Measurements from ENCODE around the gene ADAMTS17. TPM values are rescaled to one million over a fixed set of nuclear protein-coding genes. Genes with fewer than 3 reads are reported as not detected.

Gene ADAMTS17
- total RNA-seq, 2 experiments from 2014 or later, result 5.6 to 7.3 TPM

- DNase-seq (no peak), ATAC-seq (ENCODE audit: low read depth) (no peak)
- Mint-ChIP-seq H3K4me3 (no peak overlapping the region), H3K9me3 (peaks cover 16% of the 10 kb centered on the region), H3K27ac (no peak overlapping the region), H3K4me1 (no peaks in the 10 kb centered on the region), H3K27me3 (no peaks in the 10 kb centered on the region), H3K36me3 (no peaks in the 10 kb centered on the region)
- POLR2A ChIA-PET, result no interaction called here
Measured at GRCh38 chr15:100276506-100276905, 65.3 kb downstream of the ADAMTS17 start.

- POLR2A ChIA-PET, result no interaction called here
- Mint-ChIP-seq H3K27me3 (no peaks in the 10 kb centered on the region), H3K27ac (no peak overlapping the region), H3K36me3 (peaks cover 2% of the 10 kb centered on the region), H3K4me1 (no peaks in the 10 kb centered on the region), H3K9me3 (peaks cover 18% of the 10 kb centered on the region), H3K4me3 (no peak overlapping the region)
- no peak for DNase-seq
- no peak for ATAC-seq (ENCODE audit: low read depth)
Measured at GRCh38 chr15:100275641-100276040, 66.1 kb downstream of the ADAMTS17 start.

- POLR2A ChIA-PET, result no interaction called here
Measured at GRCh38 chr15:100269831-100270230, 71.9 kb downstream of the ADAMTS17 start.

GRCh38 chr15:100266166-100266565 lies 75.6 kb downstream of the ADAMTS17 start:
- no peaks in the 10 kb centered on the region for H3K4me1 Mint-ChIP-seq
- H3K9me3 Mint-ChIP-seq, result peaks cover 3% of the 10 kb centered on the region
- H3K27ac Mint-ChIP-seq, result no peak overlapping the region
- DNase-seq (no peak), ATAC-seq (ENCODE audit: low read depth) (no peak)
- no peak overlapping the region for H3K4me3 Mint-ChIP-seq
- H3K36me3 Mint-ChIP-seq, result peaks cover 2% of the 10 kb centered on the region
- POLR2A ChIA-PET, result no interaction called here
- H3K27me3 Mint-ChIP-seq, result peaks cover 4% of the 10 kb centered on the region

More at GRCh38 chr15:100269831-100270230, 71.9 kb downstream of the ADAMTS17 start:
- Mint-ChIP-seq H3K9me3 (peaks cover 19% of the 10 kb centered on the region), H3K36me3 (peaks cover 2% of the 10 kb centered on the region), H3K27ac (no peak overlapping the region), H3K4me3 (no peak overlapping the region), H3K27me3 (peaks cover 4% of the 10 kb centered on the region), H3K4me1 (no peaks in the 10 kb centered on the region)
- ATAC-seq (ENCODE audit: low read depth) (no peak), DNase-seq (no peak)

- no peak overlapping the region for H3K4me3 Mint-ChIP-seq
- ATAC-seq (ENCODE audit: low read depth) (no peak), DNase-seq (no peak)
- H3K9me3 Mint-ChIP-seq, result peaks cover 1% of the 10 kb centered on the region
- peaks cover 4% of the 10 kb centered on the region for H3K27me3 Mint-ChIP-seq
- H3K36me3 Mint-ChIP-seq, result no peaks in the 10 kb centered on the region
- no peaks in the 10 kb centered on the region for H3K4me1 Mint-ChIP-seq
- POLR2A ChIA-PET, result no interaction called here
- no peak overlapping the region for H3K27ac Mint-ChIP-seq
Measured at GRCh38 chr15:100265641-100266035, 76.1 kb downstream of the ADAMTS17 start.

GRCh38 chr15:100264994-100265640 lies 76.7 kb downstream of the ADAMTS17 start:
- no peak overlapping the region for H3K4me3 Mint-ChIP-seq
- H3K36me3 Mint-ChIP-seq, result no peaks in the 10 kb centered on the region
- H3K27me3 Mint-ChIP-seq, result peaks cover 4% of the 10 kb centered on the region
- H3K4me1 Mint-ChIP-seq, result no peaks in the 10 kb centered on the region
- peaks cover 1% of the 10 kb centered on the region for H3K9me3 Mint-ChIP-seq
- ATAC-seq (ENCODE audit: low read depth), result no peak
- H3K27ac Mint-ChIP-seq, result no peak overlapping the region
- POLR2A ChIA-PET, result no interaction called here
- DNase-seq, result no peak

- no peaks in the 10 kb centered on the region for H3K4me1 Mint-ChIP-seq
- H3K36me3 Mint-ChIP-seq, result no peaks in the 10 kb centered on the region
- ATAC-seq (ENCODE audit: low read depth) (no peak), DNase-seq (no peak)
- peaks cover 4% of the 10 kb centered on the region for H3K27me3 Mint-ChIP-seq
- H3K27ac Mint-ChIP-seq, result no peak overlapping the region
- H3K9me3 Mint-ChIP-seq, result no peaks in the 10 kb centered on the region
- POLR2A ChIA-PET, result no interaction called here
- no peak overlapping the region for H3K4me3 Mint-ChIP-seq
Measured at GRCh38 chr15:100263721-100264455, 77.9 kb downstream of the ADAMTS17 start.

GRCh38 chr15:100263031-100263430 lies 78.7 kb downstream of the ADAMTS17 start:
- no peak overlapping the region for H3K4me3 Mint-ChIP-seq
- H3K4me1 Mint-ChIP-seq, result no peaks in the 10 kb centered on the region
- POLR2A ChIA-PET, result no interaction called here
- peaks cover 4% of the 10 kb centered on the region for H3K27me3 Mint-ChIP-seq
- no peak overlapping the region for H3K27ac Mint-ChIP-seq
- ATAC-seq (ENCODE audit: low read depth) (no peak), DNase-seq (no peak)
- H3K36me3 Mint-ChIP-seq, result no peaks in the 10 kb centered on the region
- H3K9me3 Mint-ChIP-seq, result no peaks in the 10 kb centered on the region

- no peak overlapping the region for H3K27ac Mint-ChIP-seq
- no peaks in the 10 kb centered on the region for H3K4me1 Mint-ChIP-seq
- ATAC-seq (ENCODE audit: low read depth) (no peak), DNase-seq (no peak)
- POLR2A ChIA-PET, result no interaction called here
- peaks cover 4% of the 10 kb centered on the region for H3K36me3 Mint-ChIP-seq
- H3K4me3 Mint-ChIP-seq, result no peak overlapping the region
- no peaks in the 10 kb centered on the region for H3K9me3 Mint-ChIP-seq
- peaks cover 4% of the 10 kb centered on the region for H3K27me3 Mint-ChIP-seq
Measured at GRCh38 chr15:100261302-100262240, 80.2 kb downstream of the ADAMTS17 start.

GRCh38 chr15:100259266-100259665 lies 82.5 kb downstream of the ADAMTS17 start:
- DNase-seq (no peak), ATAC-seq (ENCODE audit: low read depth) (no peak)
- POLR2A ChIA-PET, result no interaction called here
- no peaks in the 10 kb centered on the region for H3K9me3 Mint-ChIP-seq
- no peaks in the 10 kb centered on the region for H3K4me1 Mint-ChIP-seq
- no peak overlapping the region for H3K27ac Mint-ChIP-seq
- no peaks in the 10 kb centered on the region for H3K27me3 Mint-ChIP-seq
- H3K36me3 Mint-ChIP-seq, result peaks cover 4% of the 10 kb centered on the region
- no peak overlapping the region for H3K4me3 Mint-ChIP-seq

- DNase-seq, result no peak
- no peak for ATAC-seq (ENCODE audit: low read depth)
- Mint-ChIP-seq H3K27ac (no peak overlapping the region), H3K4me3 (no peak overlapping the region), H3K27me3 (no peaks in the 10 kb centered on the region), H3K36me3 (peaks cover 4% of the 10 kb centered on the region), H3K4me1 (peaks cover 1% of the 10 kb centered on the region), H3K9me3 (no peaks in the 10 kb centered on the region)
- POLR2A ChIA-PET, result no interaction called here
Measured at GRCh38 chr15:100256970-100257650, 84.7 kb downstream of the ADAMTS17 start.

GRCh38 chr15:100256101-100256969 lies 85.4 kb downstream of the ADAMTS17 start:
- Mint-ChIP-seq H3K36me3 (peaks cover 4% of the 10 kb centered on the region), H3K4me3 (no peak overlapping the region), H3K27ac (no peak overlapping the region), H3K9me3 (no peaks in the 10 kb centered on the region), H3K4me1 (peaks cover 1% of the 10 kb centered on the region), H3K27me3 (no peaks in the 10 kb centered on the region)
- POLR2A ChIA-PET, result no interaction called here
- ATAC-seq (ENCODE audit: low read depth) (no peak), DNase-seq (no peak)
